Prostate gland (tissue), 2 donors: ENCODE data around the gene SAFB.

ENCODE experiments used
- CTCF ChIP-seq, 4 experiments: fragments of 200-600 bp in 2 of 4; fragments of 450-650 bp in 2 of 4; sonication (generic) in 2 of 4; IDR thresholded peaks; 1 replicate in 3 of 4; 2 replicates in 1 of 4; pipeline ENCODE4 v1.5.1; 2016 to 2019; ENCODE audit warnings: antibody characterized with exemption in 4 of 4, mild to moderate bottlenecking in 2 of 4, moderate library complexity in 2 of 4
- POLR2A ChIP-seq: fragments of 450-650 bp; IDR thresholded peaks from one replicate; pipeline ENCODE4 v1.6.1; 2016; ENCODE audit warnings: antibody characterized with exemption, mild to moderate bottlenecking
- POLR2AphosphoS5 ChIP-seq: sonication (generic); formaldehyde crosslinking; IDR thresholded peaks from one replicate; pipeline ENCODE4 v1.6.1; 2017; ENCODE audit warnings: antibody characterized with exemption

- TF ChIP-seq CTCF (IDR thresholded peaks at IDR 0.05) (no peak), POLR2A (no peak), POLR2AphosphoS5 (no peak)
Observed at GRCh38 chr19:5661483-5661882, 38.6 kb downstream of the SAFB start.
